NCI-H146 treated with DMSO at 0.1 percent for 48 hours (cell line): Measurements from ENCODE around the gene ZFP69.
A peak's percentile ranks its signal among the peaks of the same experiment; 100 is the strongest.

Source experiments
- DNase-seq: peaks from one replicate; lab custom pipeline; 2025; ENCODE audit not compliant: unreplicated experiment; lab: John Stamatoyannopoulos, UW

The ZFP69 gene

GRCh38 chr1:40508375-40509341 lies 31.6 kb downstream of the ZFP69 start, which contains the start of gene EXO5:
Gene EXO5 (plus strand): TSS chr1:40508767. CDS start chr1:40514545, 5,778 bp downstream.
- DNase-seq = peak; percentile 21

- DNase-seq = no peak
Observed at GRCh38 chr1:40519517-40519916, 42.4 kb downstream of the ZFP69 start.

GRCh38 chr1:40530735-40531380 lies 53.8 kb downstream of the ZFP69 start:
- DNase-seq = peak; percentile 35

- peak; percentile 81 for DNase-seq
Observed at GRCh38 chr1:40531381-40532061, 54.4 kb downstream of the ZFP69 start, which contains the start of gene ZNF684. Gene ZNF684 (plus strand): TSS chr1:40531637. CDS start chr1:40533167, 1,530 bp downstream.

- DNase-seq = no peak
Observed at GRCh38 chr1:40532062-40532389, 54.9 kb downstream of the ZFP69 start.

- peak; percentile 1 for DNase-seq
Observed at GRCh38 chr1:40532844-40533424, 55.8 kb downstream of the ZFP69 start.

- no peak for DNase-seq
Observed at GRCh38 chr1:40534589-40534988, 57.5 kb downstream of the ZFP69 start.

- DNase-seq = no peak
Observed at GRCh38 chr1:40535732-40536131, 58.6 kb downstream of the ZFP69 start.

- DNase-seq = no peak
Observed at GRCh38 chr1:40539338-40539737, 62.2 kb downstream of the ZFP69 start.
